CD4-positive, alpha-beta T cell treated with Interleukin-2 at 100 ng/mL for 4 hours (primary cell): Measurements from ENCODE around the gene BEND2.

ENCODE experiments used
- DNase-seq: peaks from one replicate; pipeline ENCODE4 v3.0.0-alpha.2; 2020; ENCODE audit warnings: low spot score

The BEND2 gene

DNA sequence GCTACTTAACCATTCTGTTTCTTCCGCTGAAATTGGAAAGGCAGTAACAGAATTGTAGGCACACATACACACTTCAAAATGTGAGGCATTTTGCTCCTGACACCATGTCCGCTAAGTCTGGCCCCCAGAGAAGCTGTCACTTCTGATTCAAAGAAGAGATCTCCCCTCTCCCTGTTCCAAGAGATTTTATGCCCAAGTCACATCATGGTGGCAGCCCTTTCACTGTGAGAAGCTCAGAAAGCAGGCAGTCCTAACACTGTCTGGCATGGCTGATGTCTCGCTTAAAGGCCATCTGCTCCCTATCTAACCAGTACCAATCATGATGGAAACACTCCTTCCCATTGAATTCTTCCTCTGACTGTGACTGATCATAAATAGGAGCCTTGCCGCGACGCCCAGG is 83.9 kb downstream of the BEND2 start:
- no peak for DNase-seq

DNA sequence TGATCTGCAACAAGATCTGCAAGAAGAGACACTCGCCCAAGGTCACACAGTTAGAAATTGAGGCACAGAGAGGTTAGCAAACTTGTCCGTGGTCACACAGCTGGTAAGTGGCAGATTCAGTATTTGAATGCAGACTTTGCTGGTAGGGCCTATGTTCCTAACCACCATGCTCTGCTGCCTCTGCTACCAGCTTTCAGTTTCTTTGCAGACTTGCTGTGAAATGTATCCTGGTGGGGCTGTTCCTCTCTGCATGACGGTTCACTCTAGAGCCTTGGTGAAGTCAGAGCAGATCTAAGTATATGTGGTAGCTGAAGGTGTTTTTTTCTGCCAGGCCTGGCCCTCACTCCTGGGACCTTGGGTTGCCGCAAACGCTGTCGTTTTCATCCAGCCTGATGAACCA is 87.1 kb downstream of the BEND2 start:
- no peak for DNase-seq

DNA sequence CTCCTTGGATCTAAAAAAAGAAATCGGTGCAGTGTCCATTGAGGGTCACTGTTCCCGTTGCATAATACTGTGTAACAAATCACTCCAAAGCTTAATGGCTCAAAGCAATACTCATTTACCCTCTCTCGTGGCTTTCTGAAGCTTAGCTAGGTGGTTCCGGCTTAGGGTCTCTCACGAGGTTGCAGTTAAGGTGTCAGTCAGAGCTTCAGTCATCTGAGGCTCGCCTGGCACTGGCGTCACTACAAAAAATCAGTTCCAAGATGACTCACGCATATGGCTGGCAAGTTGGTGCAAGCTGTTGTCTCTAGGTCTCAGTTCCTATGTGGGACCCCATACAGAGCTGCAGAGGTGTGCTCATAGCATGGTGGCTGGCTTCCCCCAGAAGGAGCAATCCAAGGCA is 91.0 kb downstream of the BEND2 start:
- DNase-seq = no peak

GRCh38 chrX:18126971-18127370 is 93.7 kb downstream of the BEND2 start:
- no peak for DNase-seq

DNA sequence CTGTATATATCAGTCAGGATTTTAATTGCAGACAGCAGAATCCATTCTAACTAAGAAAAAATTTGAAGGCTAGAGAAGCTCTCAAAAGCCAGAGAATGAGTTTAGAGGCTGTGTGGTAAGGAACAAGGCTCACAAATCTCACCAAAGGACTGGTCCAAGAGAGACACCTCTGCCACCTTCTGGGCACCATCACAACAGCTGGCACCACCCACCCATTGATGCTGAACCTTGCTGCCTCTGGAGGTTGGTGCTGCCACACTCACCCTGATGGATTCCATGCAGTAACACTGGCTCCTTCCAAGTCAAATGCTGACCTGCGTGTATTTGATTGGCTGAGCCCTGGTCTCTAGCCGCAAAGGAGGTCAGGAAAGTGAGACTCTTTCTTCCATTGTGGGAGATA is 100.8 kb downstream of the BEND2 start:
- DNase-seq = no peak
